Activated B cell treated with CpG ODN at 0.5 μM for 24 hours (primary cell): ENCODE measurements around the gene CDC73. TPM values are rescaled to one million over a fixed set of nuclear protein-coding genes. Genes with fewer than 3 reads are reported as not detected.
"Not testable (repeated sequence)": the region's sequence is repeated elsewhere in the genome, so short reads cannot be mapped to it uniquely, and the experiment has no call there.

Experiments
- ATAC-seq: fragments of 200-7000 bp; cut with Tn5 transposase; one replicate; pipeline ENCODE4 v1.10.0; 2021; ENCODE audit warnings: low read depth, mild to moderate bottlenecking, moderate library complexity
- CTCF ChIA-PET: fragments of 350-600 bp; sonication (Branson Sonifier 250); formaldehyde crosslinking; loops from one replicate; lab custom pipeline; 2021; ENCODE audit warnings: antibody characterized with exemption; lab: Charles Lee
- POLR2A ChIA-PET: fragments of 350-600 bp; sonication (Branson Sonifier 250); formaldehyde crosslinking; loops from one replicate; lab custom pipeline; 2021; ENCODE audit warnings: antibody characterized with exemption; lab: Charles Lee
- DNase-seq: peaks from one replicate; pipeline ENCODE4 v3.0.0; 2022
- H3K27ac Mint-ChIP-seq: one replicate; pipeline ENCODE4 v1.8.0; 2020; ENCODE audit warnings: mixed read lengths
- H3K27me3 Mint-ChIP-seq: one replicate; pipeline ENCODE4 v1.8.0; 2021; ENCODE audit warnings: mixed read lengths
- H3K36me3 Mint-ChIP-seq: one replicate; pipeline ENCODE4 v1.8.0; 2021; ENCODE audit warnings: low read depth, mixed read lengths
- H3K4me1 Mint-ChIP-seq: one replicate; pipeline ENCODE4 v1.8.0; 2021; ENCODE audit warnings: mixed read lengths
- H3K4me3 Mint-ChIP-seq: one replicate; pipeline ENCODE4 v1.8.0; 2020; ENCODE audit warnings: mild to moderate bottlenecking, mixed read lengths
- H3K9me3 Mint-ChIP-seq: one replicate; pipeline ENCODE4 v1.8.0; 2020; ENCODE audit warnings: mixed read lengths
- intact Hi-C: fragments of 100-400 bp; cut with micrococcal nuclease; formaldehyde crosslinking; loops from one replicate; pipeline ENCODE4 v1.15.1; 2024
- total RNA-seq: library from RNA; stranded (reverse); gene quantifications from 2 replicates; pipeline ENCODE4 v1.2.3, GENCODE V29; 2022
- TF ChIP-seq, protein P1 (sequence below): fragments of 200-600 bp; IDR thresholded peaks from one replicate; pipeline ENCODE4 v1.8.0; 2022; ENCODE audit warnings: antibody characterized with exemption, mild to moderate bottlenecking

The CDC73 gene
- total RNA-seq, 1 donor from 2014 or later: 59.1 TPM

DNA sequence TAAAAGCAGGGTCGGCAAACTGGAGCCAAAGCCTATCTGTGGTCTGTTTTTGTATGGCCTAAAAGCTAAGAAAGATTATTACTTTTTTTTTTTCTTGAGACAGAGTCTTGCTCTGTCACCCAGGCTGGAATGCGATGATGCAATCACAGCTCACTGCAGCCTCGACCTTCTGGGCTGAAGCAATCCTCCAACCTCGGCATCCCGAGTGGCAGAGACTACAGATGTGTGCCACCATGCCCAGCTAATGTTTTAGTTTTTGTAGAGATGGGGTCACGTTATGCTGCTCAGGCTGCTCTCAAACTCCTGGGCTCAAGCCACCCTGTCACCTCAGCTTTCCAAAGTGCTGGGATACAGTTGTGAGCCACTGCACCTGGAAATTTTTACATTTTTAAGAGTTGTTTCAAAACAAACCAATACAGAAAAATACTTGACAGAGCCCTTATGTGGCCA is 10.2 kb upstream of the CDC73 start:
- ChIA-PET POLR2A (no interaction called here), CTCF (interaction anchor here (1.1 kb wide), 1 partner anchor 10 kb away, joined by 3 read pairs; no protein-coding TSS in a partner anchor)
- ATAC-seq (no peak), DNase-seq (no peak)
- Mint-ChIP-seq H3K9me3 (no peaks in the 10 kb centered on the region), H3K4me3 (no peak overlapping the region), H3K4me1 (no peaks in the 10 kb centered on the region), H3K27ac (no peak overlapping the region), H3K36me3 (no peaks in the 10 kb centered on the region), H3K27me3 (no peaks in the 10 kb centered on the region)
- TF ChIP-seq, protein P1, sequence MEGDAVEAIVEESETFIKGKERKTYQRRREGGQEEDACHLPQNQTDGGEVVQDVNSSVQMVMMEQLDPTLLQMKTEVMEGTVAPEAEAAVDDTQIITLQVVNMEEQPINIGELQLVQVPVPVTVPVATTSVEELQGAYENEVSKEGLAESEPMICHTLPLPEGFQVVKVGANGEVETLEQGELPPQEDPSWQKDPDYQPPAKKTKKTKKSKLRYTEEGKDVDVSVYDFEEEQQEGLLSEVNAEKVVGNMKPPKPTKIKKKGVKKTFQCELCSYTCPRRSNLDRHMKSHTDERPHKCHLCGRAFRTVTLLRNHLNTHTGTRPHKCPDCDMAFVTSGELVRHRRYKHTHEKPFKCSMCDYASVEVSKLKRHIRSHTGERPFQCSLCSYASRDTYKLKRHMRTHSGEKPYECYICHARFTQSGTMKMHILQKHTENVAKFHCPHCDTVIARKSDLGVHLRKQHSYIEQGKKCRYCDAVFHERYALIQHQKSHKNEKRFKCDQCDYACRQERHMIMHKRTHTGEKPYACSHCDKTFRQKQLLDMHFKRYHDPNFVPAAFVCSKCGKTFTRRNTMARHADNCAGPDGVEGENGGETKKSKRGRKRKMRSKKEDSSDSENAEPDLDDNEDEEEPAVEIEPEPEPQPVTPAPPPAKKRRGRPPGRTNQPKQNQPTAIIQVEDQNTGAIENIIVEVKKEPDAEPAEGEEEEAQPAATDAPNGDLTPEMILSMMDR: no peak
- intact Hi-C loops: no loop called here

DNA sequence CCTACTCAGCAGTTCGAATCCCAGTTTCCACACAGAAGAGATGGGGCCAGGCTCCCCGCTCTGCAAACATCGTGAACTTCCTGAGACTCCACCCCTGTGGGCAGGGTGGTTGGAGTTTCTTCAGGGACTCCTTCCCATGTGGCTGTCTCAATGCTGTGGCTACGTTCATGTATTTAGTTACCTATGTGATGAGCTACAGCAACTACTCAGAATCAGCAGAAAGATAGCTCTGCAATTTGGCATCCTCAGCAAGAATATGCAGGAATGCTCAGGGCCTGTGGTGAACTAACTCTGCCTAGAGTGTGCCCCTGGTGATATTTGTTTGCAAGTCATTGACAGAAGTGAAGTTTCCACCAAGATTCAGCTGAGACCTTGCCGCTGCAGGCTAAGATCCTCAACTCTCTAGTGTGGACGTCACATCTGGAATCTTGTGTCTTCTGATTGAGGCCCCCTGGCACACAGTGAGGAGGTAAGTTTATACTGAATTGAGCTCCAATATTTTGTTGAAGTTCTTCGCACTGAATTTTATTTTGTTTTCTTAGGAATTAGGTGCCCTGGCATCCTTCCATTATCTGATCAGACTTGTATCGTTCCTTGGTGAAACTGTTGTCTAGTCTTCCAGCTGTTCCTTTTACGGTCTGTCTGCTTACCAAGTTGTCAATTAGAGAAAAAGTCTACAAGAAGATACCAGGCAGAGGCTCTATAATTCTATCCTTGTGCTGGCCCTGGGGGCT is 8.4 kb upstream of the CDC73 start:
- H3K27ac Mint-ChIP-seq: no peak overlapping the region
- POLR2A ChIA-PET: no interaction called here
- intact Hi-C loops: no loop called here
- H3K36me3 Mint-ChIP-seq: no peaks in the 10 kb centered on the region
- CTCF ChIA-PET: no interaction called here
- DNase-seq (no peak), ATAC-seq (no peak)
- no peak overlapping the region for H3K4me3 Mint-ChIP-seq
- no peaks in the 10 kb centered on the region for H3K4me1 Mint-ChIP-seq
- TF ChIP-seq, protein P1: no peak
- no peaks in the 10 kb centered on the region for H3K9me3 Mint-ChIP-seq
- no peaks in the 10 kb centered on the region for H3K27me3 Mint-ChIP-seq

DNA sequence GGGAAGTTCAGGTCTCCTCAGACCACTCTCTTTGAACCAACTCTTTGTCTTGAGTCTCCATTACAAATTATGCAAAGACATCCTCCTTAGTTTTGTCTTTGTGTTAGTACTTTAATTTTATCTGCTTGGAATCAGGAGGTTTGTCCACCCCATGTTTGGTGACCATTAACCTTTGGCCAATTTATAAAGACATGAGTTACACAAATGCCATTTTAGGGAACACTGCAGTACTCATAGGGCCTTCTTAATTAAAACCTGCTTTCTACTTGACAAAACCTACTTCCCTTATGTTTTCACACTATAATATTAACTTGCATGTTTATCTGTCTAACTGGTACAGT is 7.9 kb upstream of the CDC73 start:
- intact Hi-C loops: no loop called here
- POLR2A ChIA-PET: no interaction called here

DNA sequence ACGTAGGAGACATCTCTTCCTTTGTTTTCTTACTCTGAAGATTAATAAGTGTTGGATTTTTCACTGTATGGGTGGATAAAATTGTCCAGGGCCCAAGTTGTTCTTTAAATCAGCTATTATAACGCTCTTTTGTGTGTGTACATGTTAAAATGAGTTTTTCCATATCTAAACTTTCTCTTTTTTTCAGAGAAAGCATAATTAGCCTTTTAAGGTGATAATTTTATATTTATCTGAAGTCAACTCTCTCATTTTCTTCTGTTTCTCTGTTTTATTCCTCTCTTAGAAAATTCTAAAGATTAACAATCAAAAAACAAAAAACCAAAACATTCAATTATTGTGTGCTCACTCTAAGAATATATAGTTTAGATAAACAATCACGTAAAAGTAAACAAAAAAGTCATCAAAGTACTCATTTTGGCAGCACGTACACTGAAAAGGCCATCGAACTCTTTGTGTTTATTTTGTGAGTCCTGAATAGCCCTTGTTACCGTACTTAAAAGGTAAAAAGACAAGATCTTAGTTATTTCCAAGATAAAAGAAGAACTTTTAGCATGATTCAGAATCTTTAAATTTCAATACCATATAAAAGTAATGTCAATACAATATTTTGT is 7.2 kb upstream of the CDC73 start:
- Mint-ChIP-seq H3K27ac (no peak overlapping the region), H3K4me1 (peaks cover 2% of the 10 kb centered on the region), H3K27me3 (no peaks in the 10 kb centered on the region), H3K9me3 (no peaks in the 10 kb centered on the region), H3K4me3 (no peak overlapping the region), H3K36me3 (no peaks in the 10 kb centered on the region)
- ATAC-seq: no peak
- intact Hi-C loops: no loop called here
- ChIA-PET CTCF (no interaction called here), POLR2A (no interaction called here)
- TF ChIP-seq, protein P1: no peak
- no peak for DNase-seq

More for the DNA sequence above, 7.9 kb upstream of the CDC73 start:
- no peak overlapping the region for H3K27ac Mint-ChIP-seq
- H3K4me3 Mint-ChIP-seq: no peak overlapping the region
- H3K27me3 Mint-ChIP-seq: no peaks in the 10 kb centered on the region
- TF ChIP-seq, protein P1: no peak
- H3K36me3 Mint-ChIP-seq: no peaks in the 10 kb centered on the region
- CTCF ChIA-PET: no interaction called here
- peaks cover 2% of the 10 kb centered on the region for H3K4me1 Mint-ChIP-seq
- H3K9me3 Mint-ChIP-seq: no peaks in the 10 kb centered on the region
- ATAC-seq (no peak), DNase-seq (no peak)

DNA sequence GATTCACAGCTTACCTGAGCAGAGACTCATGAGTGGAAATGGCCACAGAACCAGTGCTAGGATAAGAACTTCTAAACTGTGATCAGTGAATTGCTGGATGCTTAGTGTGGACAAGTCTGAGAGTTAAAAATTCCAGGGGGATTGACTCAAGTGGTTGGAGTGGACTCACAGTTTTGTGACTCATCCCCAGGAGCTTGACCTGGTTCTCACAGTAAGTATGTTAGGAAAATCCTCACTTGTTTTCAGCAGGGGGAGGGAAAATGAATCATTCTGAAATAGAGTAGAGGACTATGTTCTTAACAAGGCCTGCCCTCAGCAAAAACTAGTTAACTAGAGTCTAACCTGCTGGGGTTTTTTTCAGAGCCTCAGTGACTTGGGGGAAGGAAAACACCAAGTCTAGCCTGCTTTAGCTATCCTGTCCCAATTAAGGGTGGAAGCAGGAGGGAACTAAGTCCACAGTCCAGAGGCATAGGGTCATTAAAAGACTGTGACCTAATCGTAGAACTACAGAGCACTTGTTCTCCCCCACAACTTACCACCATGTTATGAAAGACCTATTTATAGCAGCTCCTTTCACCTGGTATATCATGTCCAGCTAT is 6.1 kb upstream of the CDC73 start:
- TF ChIP-seq, protein P1: no peak
- Mint-ChIP-seq H3K36me3 (no peaks in the 10 kb centered on the region), H3K27ac (no peak overlapping the region), H3K27me3 (no peaks in the 10 kb centered on the region), H3K4me1 (peaks cover 5% of the 10 kb centered on the region), H3K4me3 (no peak overlapping the region), H3K9me3 (no peaks in the 10 kb centered on the region)
- ATAC-seq (no peak), DNase-seq (no peak)
- POLR2A ChIA-PET: no interaction called here
- CTCF ChIA-PET: no interaction called here
- intact Hi-C loops: no loop called here

DNA sequence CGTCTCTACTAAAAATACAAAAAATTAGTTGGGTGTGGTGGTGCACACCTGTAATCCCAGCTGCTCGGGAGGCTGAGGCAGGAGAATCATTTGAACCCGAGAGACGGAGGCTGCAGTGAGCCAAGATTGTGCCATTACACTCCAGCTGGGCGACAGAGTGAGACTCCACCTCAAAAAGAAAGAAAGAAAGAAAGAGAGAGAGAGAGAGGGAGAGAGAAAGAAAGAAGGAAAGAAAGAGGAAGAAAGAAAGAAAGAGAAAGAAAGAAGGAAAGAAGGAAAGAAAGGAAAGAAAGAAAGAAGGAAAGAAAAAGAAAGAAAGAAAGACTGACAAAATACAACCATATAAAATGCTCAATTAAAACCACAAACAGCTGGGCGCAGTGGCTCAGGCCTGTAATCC is 4.7 kb upstream of the CDC73 start:
- H3K36me3 Mint-ChIP-seq, H3K27ac Mint-ChIP-seq, intact Hi-C loops, H3K9me3 Mint-ChIP-seq, H3K4me3 Mint-ChIP-seq, ATAC-seq, H3K27me3 Mint-ChIP-seq, DNase-seq: not testable (repeated sequence)
- POLR2A ChIA-PET: interaction anchor here (0.7 kb wide), 1 partner anchor 195 kb away, joined by 5 read pairs; no protein-coding TSS in a partner anchor
- peaks cover 15% of the 10 kb centered on the region for H3K4me1 Mint-ChIP-seq
- CTCF ChIA-PET: interaction anchor here (1.5 kb wide), 1 partner anchor 9 kb away, joined by 3 read pairs; no protein-coding TSS in a partner anchor
